HG03520 (cell line): ENCODE results near the gene BARHL2.

ENCODE experiments used
- ATAC-seq: cut with Tn5 transposase; IDR thresholded peaks from one replicate; pipeline ENCODE4 v1.9.1; 2021; ENCODE audit warnings: mild to moderate bottlenecking, moderate library complexity; ENCODE audit not compliant: unreplicated experiment

BARHL2 gene

DNA sequence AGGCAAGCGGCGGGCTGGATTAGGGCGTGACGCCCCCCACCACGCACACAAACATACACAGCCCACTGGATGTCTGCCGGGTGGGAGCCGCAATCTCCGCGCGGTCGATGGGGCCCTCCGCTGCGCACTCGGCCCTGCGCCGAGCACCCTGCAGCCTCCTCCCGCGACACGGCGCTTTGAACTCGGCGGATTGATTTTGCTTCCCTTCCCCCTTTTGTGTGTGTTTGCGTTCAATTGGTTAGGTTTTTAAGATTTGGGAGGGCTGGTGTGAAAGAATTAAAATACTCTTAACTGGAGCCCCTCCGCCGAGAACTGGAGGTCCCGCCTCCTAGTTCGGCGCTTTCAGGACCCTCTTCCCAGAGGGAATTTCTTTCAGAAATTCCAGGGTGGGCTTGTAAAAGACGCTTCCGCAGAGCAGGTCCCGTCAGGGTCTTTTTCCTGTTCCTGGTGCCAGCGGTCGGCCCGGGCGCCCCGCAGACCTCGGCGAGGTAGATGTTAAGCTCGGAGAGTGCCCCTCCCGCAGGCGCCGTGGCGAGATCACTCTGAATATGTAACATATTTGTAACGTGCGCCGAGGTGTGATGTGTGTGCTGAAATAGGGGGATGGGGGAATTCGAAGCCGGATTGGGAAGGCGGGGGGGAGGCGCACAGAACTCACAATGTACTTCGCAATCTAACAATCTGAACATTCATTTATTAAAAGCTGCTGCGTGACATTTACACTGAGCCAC lies 8.0 kb upstream of the BARHL2 start:
- ATAC-seq: no peak

DNA sequence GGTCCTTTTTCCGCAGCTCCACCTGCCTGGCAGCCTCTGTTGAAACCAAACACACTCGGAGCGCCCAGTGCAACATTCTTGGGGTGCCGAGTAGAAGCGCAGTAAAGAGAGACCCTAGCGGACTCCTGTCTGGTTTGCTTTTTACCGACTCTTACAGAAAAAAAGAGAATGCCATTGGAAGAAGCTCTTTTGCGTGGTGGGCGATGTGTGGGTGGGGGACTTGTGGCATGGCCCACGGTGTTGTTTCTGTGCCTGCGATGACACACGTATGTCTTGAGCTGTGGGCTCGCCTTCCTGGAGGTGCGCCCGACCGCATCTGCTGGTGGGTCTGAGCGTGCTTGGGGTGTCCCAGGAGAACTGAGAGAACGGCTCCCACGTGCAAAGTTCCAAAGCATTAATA lies 7.3 kb upstream of the BARHL2 start:
- no peak for ATAC-seq

DNA sequence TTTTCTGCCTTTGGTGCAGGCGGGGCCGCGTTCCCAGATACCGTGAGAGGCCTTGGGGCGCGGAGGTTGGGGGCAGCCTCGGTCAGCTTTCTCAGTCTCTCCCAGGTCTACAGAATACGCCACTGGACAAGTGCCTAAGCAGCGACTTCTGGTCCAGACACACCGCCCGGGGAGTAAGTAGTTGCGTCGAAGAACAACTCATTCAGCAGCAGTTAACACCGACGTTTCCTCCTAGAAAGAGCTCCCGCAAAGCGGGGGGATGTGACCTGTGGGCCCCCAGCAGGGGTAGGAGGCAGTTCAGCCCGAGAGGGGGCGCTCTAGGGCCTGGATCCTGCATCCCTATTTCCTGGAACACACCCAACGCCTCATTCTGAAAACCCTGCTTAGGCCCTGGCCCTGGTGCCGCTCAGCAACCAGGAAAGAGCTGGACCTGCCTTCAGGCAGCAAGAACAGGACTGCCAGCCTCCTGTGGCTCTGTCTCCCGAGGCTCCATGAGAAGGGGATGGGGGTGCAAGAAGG lies 6.5 kb upstream of the BARHL2 start:
- ATAC-seq: no peak

- ATAC-seq: no peak
These were observed 5.9 kb upstream of the BARHL2 start for GRCh38 chr1:90722874-90723589.

- peak; percentile 59 for ATAC-seq
These were observed 4.4 kb upstream of the BARHL2 start for GRCh38 chr1:90721210-90722194.

DNA sequence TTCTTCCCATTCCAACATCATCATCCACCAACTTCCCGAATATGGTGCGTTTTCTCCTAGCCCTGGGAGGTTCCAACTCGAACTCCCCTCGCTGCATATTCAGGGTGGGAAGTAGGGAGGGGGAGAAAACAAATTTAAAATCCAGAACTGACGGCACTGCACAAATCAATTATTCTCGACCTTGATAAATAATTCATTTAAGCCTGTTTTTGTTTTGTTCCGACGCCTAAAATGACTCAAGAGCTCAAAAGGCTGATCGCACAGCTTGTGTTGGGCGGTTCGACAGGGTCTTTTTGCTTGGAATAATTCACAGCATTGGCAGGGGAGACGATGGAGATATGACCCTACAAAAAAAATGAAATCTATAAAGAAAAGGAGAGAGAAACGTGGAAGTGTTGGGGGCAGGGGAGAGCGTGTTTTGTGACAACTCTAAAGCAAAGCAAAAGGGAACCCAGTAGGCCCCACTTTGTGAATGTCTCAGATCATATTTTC lies 3.1 kb upstream of the BARHL2 start:
- no peak for ATAC-seq

DNA sequence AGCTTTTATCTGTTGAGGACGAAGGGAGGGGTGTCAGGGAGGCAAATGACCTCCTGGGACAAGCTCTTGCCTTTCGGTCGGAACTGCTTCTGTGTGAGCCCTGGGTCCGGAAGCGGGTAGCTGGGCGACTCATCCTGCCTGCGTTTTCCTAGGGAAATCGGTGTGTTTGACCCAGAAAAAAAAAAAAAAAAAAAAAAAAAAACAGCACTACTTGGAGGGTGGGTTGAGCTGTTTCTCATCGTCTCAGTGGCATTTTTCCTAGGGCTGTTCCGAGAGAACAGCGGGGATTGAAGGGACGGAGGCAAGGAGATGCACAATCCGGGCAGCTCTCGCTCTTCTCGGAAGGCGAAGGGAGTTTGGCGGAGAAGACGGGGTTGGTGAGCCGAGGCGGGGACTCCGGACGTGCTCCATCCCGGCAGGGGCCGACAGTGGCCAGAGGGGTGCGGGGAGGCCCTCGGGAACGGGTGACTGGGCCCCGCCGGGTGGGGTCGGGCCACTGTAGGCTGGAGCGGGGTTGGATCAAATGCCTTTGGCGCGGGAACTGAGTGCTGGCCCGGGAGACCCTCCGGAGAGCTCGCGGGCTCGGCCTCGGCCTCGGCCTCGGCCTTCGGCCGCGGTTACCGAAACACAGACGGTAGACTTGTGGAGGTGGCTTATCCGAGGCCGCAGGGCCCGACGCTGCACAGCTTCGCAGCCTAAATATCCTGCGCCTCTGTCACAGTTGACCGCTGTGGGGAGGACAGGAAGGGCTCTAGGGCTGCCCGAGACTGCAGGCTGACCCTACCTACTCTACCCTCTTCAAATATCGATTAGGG lies 2.4 kb upstream of the BARHL2 start:
- ATAC-seq: no peak

DNA sequence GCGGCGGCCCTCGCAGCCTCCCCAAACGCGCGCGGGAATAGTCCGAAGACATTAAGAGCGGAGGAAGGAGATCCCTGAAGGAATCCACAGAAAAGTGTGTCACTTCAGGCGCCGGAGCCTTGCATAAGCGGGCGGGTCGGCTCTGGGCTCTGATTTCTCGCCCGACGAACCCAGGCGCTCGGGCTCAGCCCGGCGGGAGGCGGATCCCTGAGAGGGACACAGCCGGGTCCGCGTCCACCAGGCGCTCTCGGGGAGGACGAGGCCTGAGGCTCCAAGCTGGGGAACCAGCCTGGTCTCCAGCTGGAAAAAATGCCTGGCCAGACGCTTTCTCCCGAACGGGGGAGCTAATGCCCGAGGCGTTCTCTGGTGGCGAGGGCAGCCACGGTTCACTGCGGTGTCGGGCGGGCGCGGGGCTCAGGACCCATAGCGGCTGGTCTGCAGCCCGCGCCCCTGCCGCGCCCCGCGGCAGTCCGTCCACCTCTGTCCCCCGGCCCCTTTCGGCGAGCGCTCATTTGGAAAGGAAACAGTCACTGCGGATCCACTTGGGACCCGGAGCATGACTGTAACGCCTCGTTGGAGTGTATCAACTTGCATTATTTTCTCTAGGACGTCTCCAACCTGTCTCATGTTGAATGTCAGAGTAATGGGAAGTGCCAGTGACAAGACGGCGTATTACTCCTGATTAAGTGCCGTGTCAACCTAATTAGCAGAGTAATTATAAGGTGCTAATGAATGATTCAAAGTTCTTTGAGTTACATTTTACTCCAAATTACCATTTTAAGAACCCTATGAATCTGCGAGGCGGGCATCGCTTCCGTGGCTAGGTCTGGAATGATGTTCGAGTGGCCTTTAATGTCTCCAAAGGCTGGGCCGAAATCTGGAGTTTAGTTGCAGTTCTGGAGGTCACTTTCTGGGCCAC lies 1.6 kb upstream of the BARHL2 start:
- no peak for ATAC-seq

- ATAC-seq: no peak
These were observed 736 bp upstream of the BARHL2 start for GRCh38 chr1:90717665-90718410.

- ATAC-seq: no peak
These were observed 208 bp upstream of the BARHL2 start for GRCh38 chr1:90717356-90717664.

- ATAC-seq: no peak
These were observed 905 bp downstream of the BARHL2 start for GRCh38 chr1:90716243-90716551.

- no peak for ATAC-seq
These were observed 1.8 kb downstream of the BARHL2 start for GRCh38 chr1:90715309-90715708.

DNA sequence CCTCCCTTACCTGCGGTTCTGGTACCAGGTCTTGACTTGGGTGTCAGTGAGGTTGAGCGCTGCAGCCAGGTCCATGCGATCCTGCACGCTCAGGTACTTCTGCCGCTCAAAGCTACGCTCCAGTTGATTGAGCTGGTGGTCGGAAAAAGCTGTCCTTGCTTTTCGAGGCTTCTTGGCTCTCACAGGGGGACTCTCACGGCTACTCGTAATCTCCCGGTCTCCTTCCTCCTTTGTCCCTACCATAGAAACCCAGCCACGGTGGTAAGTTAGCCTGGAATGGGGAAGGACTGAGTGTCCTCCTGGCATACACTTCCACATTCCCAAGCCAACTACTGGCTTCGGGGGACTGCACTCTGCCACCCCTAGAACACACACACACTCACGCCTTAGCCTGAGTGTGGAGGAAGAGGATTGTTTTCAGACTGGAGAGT lies 2.6 kb downstream of the BARHL2 start:
- ATAC-seq: no peak

- no peak for ATAC-seq
These were observed 3.2 kb downstream of the BARHL2 start for GRCh38 chr1:90713741-90714509.

DNA sequence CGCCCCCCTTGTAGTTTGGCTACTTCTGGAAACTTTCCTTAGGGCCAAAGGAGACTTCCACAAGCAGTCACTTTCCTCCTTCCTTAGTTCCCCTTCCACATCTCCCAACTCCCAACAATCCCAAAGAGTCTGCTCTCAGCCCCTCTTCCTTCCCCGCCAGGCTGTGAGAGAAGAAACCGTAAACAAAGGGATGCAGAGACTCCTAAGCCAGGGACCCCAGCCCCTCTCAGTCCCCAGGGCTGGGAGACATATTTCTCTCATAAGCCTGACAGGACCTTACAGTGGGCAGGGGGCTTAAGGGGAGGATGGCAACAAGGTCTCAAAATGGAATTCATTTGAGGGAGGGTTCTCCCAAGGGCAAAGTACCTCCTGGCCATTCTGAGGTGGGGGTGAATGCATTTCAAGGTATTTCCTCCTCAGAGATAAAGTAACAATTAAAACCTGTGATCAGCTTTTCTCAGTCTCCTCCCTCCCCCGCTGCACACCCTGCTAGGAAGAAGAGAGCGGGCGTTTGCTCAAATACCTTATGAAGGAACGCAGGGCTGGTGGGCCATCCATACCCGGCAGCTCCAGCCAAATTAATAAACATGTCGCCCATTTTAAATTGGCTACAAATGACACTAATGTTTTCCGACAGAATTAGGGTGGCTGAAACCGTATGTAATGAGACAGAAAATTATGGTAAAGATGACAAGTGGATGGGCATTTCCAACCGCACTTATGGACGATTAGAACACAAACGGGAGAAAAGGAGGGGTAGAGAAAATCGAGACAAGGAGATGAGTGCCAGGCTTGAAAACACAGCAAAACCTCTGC lies 4.0 kb downstream of the BARHL2 start:
- ATAC-seq: no peak

- no peak for ATAC-seq
These were observed 4.8 kb downstream of the BARHL2 start for GRCh38 chr1:90712153-90712856.
